Measurements from ENCODE around the gene SLC26A1. TPM values are rescaled to one million over a fixed set of nuclear protein-coding genes. Genes with fewer than 3 reads are reported as not detected.

Gene SLC26A1
- total RNA-seq, 1 donor from 2014 or later = 2.6 TPM

- no peak for TF ChIP-seq CTCF (IDR thresholded peaks at IDR 0.05; ENCODE audit: unreplicated experiment)
- H3K27me3 Mint-ChIP-seq = peaks cover 4% of the 10 kb centered on the region
- DNase-seq (ENCODE audit: low spot score, unreplicated experiment) = no peak
- H3K27ac Mint-ChIP-seq = no peak overlapping the region
- no peaks in the 10 kb centered on the region for H3K4me1 Mint-ChIP-seq (ENCODE audit: low read depth)
- H3K36me3 Mint-ChIP-seq (ENCODE audit: insufficient read depth) = peaks cover 1% of the 10 kb centered on the region
- no peak overlapping the region for H3K4me3 Mint-ChIP-seq (ENCODE audit: low read depth)
- H3K9me3 Mint-ChIP-seq (ENCODE audit: low read depth) = no peaks in the 10 kb centered on the region
These were observed 25.0 kb downstream of the SLC26A1 start for GRCh38 chr4:968221-968620.

GRCh38 chr4:967113-968104 is 25.8 kb downstream of the SLC26A1 start:
- DNase-seq (ENCODE audit: low spot score, unreplicated experiment) = no peak
- no peak overlapping the region for H3K4me3 Mint-ChIP-seq (ENCODE audit: low read depth)
- H3K27me3 Mint-ChIP-seq = peaks cover 4% of the 10 kb centered on the region
- H3K9me3 Mint-ChIP-seq (ENCODE audit: low read depth) = no peaks in the 10 kb centered on the region
- no peaks in the 10 kb centered on the region for H3K4me1 Mint-ChIP-seq (ENCODE audit: low read depth)
- H3K27ac Mint-ChIP-seq = no peak overlapping the region
- no peak for TF ChIP-seq CTCF (IDR thresholded peaks at IDR 0.05; ENCODE audit: unreplicated experiment)
- H3K36me3 Mint-ChIP-seq (ENCODE audit: insufficient read depth) = peaks cover 1% of the 10 kb centered on the region

- Mint-ChIP-seq H3K9me3 (ENCODE audit: low read depth) (no peaks in the 10 kb centered on the region), H3K36me3 (ENCODE audit: insufficient read depth) (peaks cover 1% of the 10 kb centered on the region), H3K27me3 (peaks cover 4% of the 10 kb centered on the region), H3K4me1 (ENCODE audit: low read depth) (no peaks in the 10 kb centered on the region), H3K27ac (no peak overlapping the region), H3K4me3 (ENCODE audit: low read depth) (no peak overlapping the region)
- TF ChIP-seq CTCF (IDR thresholded peaks at IDR 0.05; ENCODE audit: unreplicated experiment) = no peak
- no peak for DNase-seq (ENCODE audit: low spot score, unreplicated experiment)
These were observed 26.7 kb downstream of the SLC26A1 start for GRCh38 chr4:966266-967112.

- Mint-ChIP-seq H3K9me3 (ENCODE audit: low read depth) (no peaks in the 10 kb centered on the region), H3K27me3 (peaks cover 3% of the 10 kb centered on the region), H3K4me3 (ENCODE audit: low read depth) (no peak overlapping the region), H3K27ac (no peak overlapping the region), H3K4me1 (ENCODE audit: low read depth) (no peaks in the 10 kb centered on the region), H3K36me3 (ENCODE audit: insufficient read depth) (peaks cover 1% of the 10 kb centered on the region)
- no peak for DNase-seq (ENCODE audit: low spot score, unreplicated experiment)
- no peak for TF ChIP-seq CTCF (IDR thresholded peaks at IDR 0.05; ENCODE audit: unreplicated experiment)
These were observed 27.5 kb downstream of the SLC26A1 start for GRCh38 chr4:965766-966134.

- no peaks in the 10 kb centered on the region for H3K9me3 Mint-ChIP-seq (ENCODE audit: low read depth)
- H3K4me1 Mint-ChIP-seq (ENCODE audit: low read depth) = no peaks in the 10 kb centered on the region
- H3K27ac Mint-ChIP-seq = no peak overlapping the region
- DNase-seq (ENCODE audit: low spot score, unreplicated experiment) = no peak
- TF ChIP-seq CTCF (IDR thresholded peaks at IDR 0.05; ENCODE audit: unreplicated experiment) = no peak
- peaks cover 1% of the 10 kb centered on the region for H3K36me3 Mint-ChIP-seq (ENCODE audit: insufficient read depth)
- no peak overlapping the region for H3K4me3 Mint-ChIP-seq (ENCODE audit: low read depth)
- no peaks in the 10 kb centered on the region for H3K27me3 Mint-ChIP-seq
These were observed 28.0 kb downstream of the SLC26A1 start for GRCh38 chr4:965048-965765.

Data from progenitor cell of endocrine pancreas (in vitro differentiated cells).